Measurements from ENCODE around the gene EMILIN2.

Gene EMILIN2

DNA sequence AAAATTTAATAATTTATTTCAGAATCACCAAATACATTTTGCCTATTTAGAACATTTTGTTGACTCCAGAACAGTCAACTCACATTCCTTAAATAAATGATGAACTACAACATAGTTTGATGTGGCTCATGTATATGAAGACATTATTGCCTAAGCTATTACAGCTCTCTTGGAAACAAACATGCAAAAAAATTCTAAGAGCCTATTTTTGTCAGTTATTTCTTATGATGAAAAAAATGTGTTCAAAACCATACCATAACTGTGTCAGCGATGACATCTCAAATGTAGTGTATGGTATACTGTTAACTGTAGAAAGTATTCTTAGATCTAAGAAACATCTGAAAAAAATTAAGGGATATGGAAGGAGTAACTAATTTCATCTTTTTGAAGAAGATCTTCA lies 6.3 kb upstream of the EMILIN2 start:
- H3F3A ChIP-seq (ENCODE audit: control insufficient read depth, insufficient read depth) = no peaks in the 10 kb centered on the region
- H3K4me2 ChIP-seq (ENCODE audit: low read length) = no peak overlapping the region
- H3K36me3 ChIP-seq (ENCODE audit: control insufficient read depth, low read length) = no peaks in the 10 kb centered on the region
- H3K9me2 ChIP-seq (replicated peaks; ENCODE audit: control insufficient read depth, low read length) = no peaks in the 10 kb centered on the region
- H4K20me1 ChIP-seq (ENCODE audit: control insufficient read depth, insufficient read depth, low read depth, low read length) = no peaks in the 10 kb centered on the region
- no peaks in the 10 kb centered on the region for H3K79me2 ChIP-seq (ENCODE audit: control insufficient read depth, low read length)
- H3K4me3 ChIP-seq (ENCODE audit: low read length) = no peak overlapping the region
- H3K9me3 ChIP-seq (ENCODE audit: control insufficient read depth, insufficient read depth, low read length) = 0 out of 2 replicates have a peak, but pooled peaks cover 3% of the 10 kb centered on the region
- H3K4me1 ChIP-seq (ENCODE audit: control insufficient read depth, low read length) = peaks cover 16% of the 10 kb centered on the region
- no peak for TF ChIP-seq EZH2phosphoT487 (IDR thresholded peaks at IDR 0.05; ENCODE audit: borderline replicate concordance, low read length)
- TF ChIP-seq, protein P1, sequence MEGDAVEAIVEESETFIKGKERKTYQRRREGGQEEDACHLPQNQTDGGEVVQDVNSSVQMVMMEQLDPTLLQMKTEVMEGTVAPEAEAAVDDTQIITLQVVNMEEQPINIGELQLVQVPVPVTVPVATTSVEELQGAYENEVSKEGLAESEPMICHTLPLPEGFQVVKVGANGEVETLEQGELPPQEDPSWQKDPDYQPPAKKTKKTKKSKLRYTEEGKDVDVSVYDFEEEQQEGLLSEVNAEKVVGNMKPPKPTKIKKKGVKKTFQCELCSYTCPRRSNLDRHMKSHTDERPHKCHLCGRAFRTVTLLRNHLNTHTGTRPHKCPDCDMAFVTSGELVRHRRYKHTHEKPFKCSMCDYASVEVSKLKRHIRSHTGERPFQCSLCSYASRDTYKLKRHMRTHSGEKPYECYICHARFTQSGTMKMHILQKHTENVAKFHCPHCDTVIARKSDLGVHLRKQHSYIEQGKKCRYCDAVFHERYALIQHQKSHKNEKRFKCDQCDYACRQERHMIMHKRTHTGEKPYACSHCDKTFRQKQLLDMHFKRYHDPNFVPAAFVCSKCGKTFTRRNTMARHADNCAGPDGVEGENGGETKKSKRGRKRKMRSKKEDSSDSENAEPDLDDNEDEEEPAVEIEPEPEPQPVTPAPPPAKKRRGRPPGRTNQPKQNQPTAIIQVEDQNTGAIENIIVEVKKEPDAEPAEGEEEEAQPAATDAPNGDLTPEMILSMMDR (IDR thresholded peaks at IDR 0.05; ENCODE audit: low read depth, low read length, poor library complexity, severe bottlenecking) = no peak
- peaks cover 18% of the 10 kb centered on the region for H3K27me3 ChIP-seq (ENCODE audit: control insufficient read depth, low read length)
- no peak overlapping the region for H3K27ac ChIP-seq (ENCODE audit: low read depth, low read length)

DNA sequence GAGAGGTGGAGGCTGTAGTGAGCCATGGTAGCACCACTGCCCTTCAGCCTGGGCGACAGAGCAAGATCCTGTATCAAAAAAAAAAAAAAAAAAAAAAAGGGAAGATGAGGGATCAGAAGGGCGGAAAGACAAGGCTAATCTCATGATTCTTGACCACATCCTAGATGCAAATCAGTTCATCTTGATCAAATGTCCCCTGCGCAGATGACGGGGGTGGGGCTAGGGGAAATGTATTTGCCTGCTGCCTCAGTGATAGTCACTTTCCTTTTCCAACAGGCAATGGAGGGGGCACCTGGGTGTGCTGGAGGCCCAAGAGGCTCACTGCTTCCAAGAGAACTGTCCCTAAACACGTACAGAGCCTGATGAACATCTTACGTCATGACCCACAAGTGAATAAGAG lies 3.7 kb upstream of the EMILIN2 start:
- Histone ChIP-seq H3K9me3 (ENCODE audit: control insufficient read depth, insufficient read depth, low read length) (no peaks in the 10 kb centered on the region), H3K79me2 (ENCODE audit: control insufficient read depth, low read length) (no peaks in the 10 kb centered on the region), H3F3A (ENCODE audit: control insufficient read depth, insufficient read depth) (no peaks in the 10 kb centered on the region), H4K20me1 (ENCODE audit: control insufficient read depth, insufficient read depth, low read depth, low read length) (no peaks in the 10 kb centered on the region), H3K36me3 (ENCODE audit: control insufficient read depth, low read length) (no peaks in the 10 kb centered on the region), H3K27ac (ENCODE audit: low read depth, low read length) (no peak overlapping the region), H3K9me2 (replicated peaks; ENCODE audit: control insufficient read depth, low read length) (no peaks in the 10 kb centered on the region), H3K27me3 (ENCODE audit: control insufficient read depth, low read length) (peaks cover 42% of the 10 kb centered on the region), H3K4me2 (ENCODE audit: low read length) (peak overlapping the region; percentile 43), H3K4me1 (ENCODE audit: control insufficient read depth, low read length) (peaks cover 28% of the 10 kb centered on the region), H3K4me3 (ENCODE audit: low read length) (no peak overlapping the region)
- no peak for TF ChIP-seq EZH2phosphoT487 (IDR thresholded peaks at IDR 0.05; ENCODE audit: borderline replicate concordance, low read length)
- TF ChIP-seq, protein P1 (IDR thresholded peaks at IDR 0.05; ENCODE audit: low read depth, low read length, poor library complexity, severe bottlenecking) = no peak

- Histone ChIP-seq H3K9me2 (replicated peaks; ENCODE audit: control insufficient read depth, low read length) (no peaks in the 10 kb centered on the region), H3K36me3 (ENCODE audit: control insufficient read depth, low read length) (no peaks in the 10 kb centered on the region), H3K27ac (ENCODE audit: low read depth, low read length) (no peak overlapping the region), H3K4me3 (ENCODE audit: low read length) (no peak overlapping the region), H3K9me3 (ENCODE audit: control insufficient read depth, insufficient read depth, low read length) (no peaks in the 10 kb centered on the region), H3K27me3 (ENCODE audit: control insufficient read depth, low read length) (peaks cover 59% of the 10 kb centered on the region), H4K20me1 (ENCODE audit: control insufficient read depth, insufficient read depth, low read depth, low read length) (no peaks in the 10 kb centered on the region), H3K79me2 (ENCODE audit: control insufficient read depth, low read length) (no peaks in the 10 kb centered on the region), H3K4me2 (ENCODE audit: low read length) (no peak overlapping the region), H3F3A (ENCODE audit: control insufficient read depth, insufficient read depth) (no peaks in the 10 kb centered on the region), H3K4me1 (ENCODE audit: control insufficient read depth, low read length) (peaks cover 28% of the 10 kb centered on the region)
- TF ChIP-seq EZH2phosphoT487 (IDR thresholded peaks at IDR 0.05; ENCODE audit: borderline replicate concordance, low read length) = no peak
- TF ChIP-seq, protein P1 (IDR thresholded peaks at IDR 0.05; ENCODE audit: low read depth, low read length, poor library complexity, severe bottlenecking) = no peak
Measured at GRCh38 chr18:2845172-2845571, 1.6 kb upstream of the EMILIN2 start.
